ENCODE measurements around the gene TBC1D23. TPM values are rescaled to one million over a fixed set of nuclear protein-coding genes. Genes with fewer than 3 reads are reported as not detected.

The TBC1D23 gene
- total and polyA plus RNA-seq, 2 experiments from 2014 or later = 22.4 to 34.4 TPM

DNA sequence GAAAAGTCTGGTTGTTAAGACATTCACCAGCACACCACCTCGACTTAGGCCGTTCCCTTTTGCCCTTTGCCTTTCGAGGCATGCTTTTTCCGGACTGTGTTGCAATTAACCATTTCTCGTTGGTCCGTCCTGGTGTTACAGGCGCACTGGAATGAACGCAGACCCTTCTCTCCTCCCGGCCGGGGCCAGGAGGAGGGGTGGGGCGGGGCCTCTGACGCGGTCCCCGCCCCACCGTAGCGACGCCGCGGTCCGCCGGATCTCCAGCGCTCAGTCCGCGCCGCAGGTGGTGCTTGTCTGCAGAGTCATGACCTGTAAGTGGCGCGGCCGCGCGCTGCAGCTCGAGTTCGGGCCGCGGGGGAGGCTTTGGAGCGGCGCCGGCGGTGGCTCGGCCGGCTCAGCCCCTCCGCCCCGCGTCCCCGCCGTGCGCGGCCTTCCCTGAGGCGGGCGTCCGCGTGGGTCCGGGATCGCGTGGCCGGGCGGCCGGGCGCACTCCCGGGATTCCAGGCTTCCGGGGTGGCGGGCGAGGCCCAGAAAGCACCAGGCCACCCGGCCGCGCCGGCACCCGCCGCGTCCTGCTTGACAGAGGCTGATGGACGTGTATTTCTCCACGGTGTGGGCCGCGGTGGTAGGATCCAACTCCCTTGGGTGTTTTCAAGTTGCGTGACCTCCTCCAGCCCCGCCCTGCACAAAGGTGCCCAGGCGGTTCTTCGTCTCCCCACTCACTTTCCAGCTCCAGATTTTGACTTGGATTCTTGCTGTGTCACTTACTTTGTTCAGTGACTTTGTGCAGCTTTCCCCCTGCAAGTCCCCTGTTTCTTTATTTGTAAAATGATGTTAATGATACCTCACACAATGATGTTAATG, 73.9 kb downstream of the TBC1D23 start, which contains the start of gene NIT2:
TSS of gene NIT2 (plus strand) at position 270 of the 864 bp plus-strand sequence. CDS start at position 305, 35 bp downstream.
- H3K4me2 ChIP-seq = peak within 1 kb of the TSS; percentile 99
- peak; percentile 97 for DNase-seq (ENCODE audit: low spot score)
- H4K20me1 ChIP-seq (replicated peaks; ENCODE audit: insufficient read depth) = no peaks in the 10 kb centered on the region
- H3K9me2 ChIP-seq (ENCODE audit: insufficient read depth) = no peaks in the 10 kb centered on the region
- H3K4me1 ChIP-seq (ENCODE audit: insufficient read depth) = peaks cover 5% of the 10 kb centered on the region; the same call in 1 of the 2 replicates
- Mint-ChIP-seq H3K4me1 (peaks cover 13% of the 10 kb centered on the region), H3K9me3 (no peaks in the 10 kb centered on the region), H3K27me3 (ENCODE audit: insufficient read depth, low read depth, poor library complexity) (peaks cover 4% of the 10 kb centered on the region), H3K4me3 (peak within 1 kb of the TSS; percentile 88), H3K27ac (peak within 1 kb of the TSS; percentile 97), H3K36me3 (ENCODE audit: low read depth) (no peaks in the 10 kb centered on the region; the same call in 2 of the 3 replicates)
- H3K27me3 ChIP-seq (ENCODE audit: insufficient read depth) = peaks cover 9% of the 10 kb centered on the region
- peak within 1 kb of the TSS; percentile 100 for H2AFZ ChIP-seq
- no peaks in the 10 kb centered on the region; the same call in 1 of the 2 replicates for H3K36me3 ChIP-seq (ENCODE audit: insufficient read depth)
- ATAC-seq = peak; percentile 92
- 0 out of 2 replicates have a peak, but pooled peaks cover 2% of the 10 kb centered on the region for H3F3A ChIP-seq (replicated peaks; ENCODE audit: low read depth)
- H3K4me3 ChIP-seq = peak within 1 kb of the TSS; percentile 85
- H3K79me2 ChIP-seq (replicated peaks; ENCODE audit: insufficient read depth) = no peaks in the 10 kb centered on the region
- peak within 1 kb of the TSS; percentile 91; the same call in 1 of the 2 replicates for H3K27ac ChIP-seq (ENCODE audit: low read depth)
- peak; percentile 81 for TF ChIP-seq CREB1 (CRISPR knock-in tag; IDR thresholded peaks at IDR 0.05; ENCODE audit: low read depth)
- 0 out of 2 replicates have a peak, but pooled peaks have one; percentile 0 for TF ChIP-seq ZNF331 (CRISPR knock-in tag; IDR thresholded peaks at IDR 0.05; ENCODE audit: low read depth)
- peak; percentile 86 for TF ChIP-seq POLR2AphosphoS5 (IDR thresholded peaks at IDR 0.05; ENCODE audit: low read depth)
- TF ChIP-seq, protein P1, sequence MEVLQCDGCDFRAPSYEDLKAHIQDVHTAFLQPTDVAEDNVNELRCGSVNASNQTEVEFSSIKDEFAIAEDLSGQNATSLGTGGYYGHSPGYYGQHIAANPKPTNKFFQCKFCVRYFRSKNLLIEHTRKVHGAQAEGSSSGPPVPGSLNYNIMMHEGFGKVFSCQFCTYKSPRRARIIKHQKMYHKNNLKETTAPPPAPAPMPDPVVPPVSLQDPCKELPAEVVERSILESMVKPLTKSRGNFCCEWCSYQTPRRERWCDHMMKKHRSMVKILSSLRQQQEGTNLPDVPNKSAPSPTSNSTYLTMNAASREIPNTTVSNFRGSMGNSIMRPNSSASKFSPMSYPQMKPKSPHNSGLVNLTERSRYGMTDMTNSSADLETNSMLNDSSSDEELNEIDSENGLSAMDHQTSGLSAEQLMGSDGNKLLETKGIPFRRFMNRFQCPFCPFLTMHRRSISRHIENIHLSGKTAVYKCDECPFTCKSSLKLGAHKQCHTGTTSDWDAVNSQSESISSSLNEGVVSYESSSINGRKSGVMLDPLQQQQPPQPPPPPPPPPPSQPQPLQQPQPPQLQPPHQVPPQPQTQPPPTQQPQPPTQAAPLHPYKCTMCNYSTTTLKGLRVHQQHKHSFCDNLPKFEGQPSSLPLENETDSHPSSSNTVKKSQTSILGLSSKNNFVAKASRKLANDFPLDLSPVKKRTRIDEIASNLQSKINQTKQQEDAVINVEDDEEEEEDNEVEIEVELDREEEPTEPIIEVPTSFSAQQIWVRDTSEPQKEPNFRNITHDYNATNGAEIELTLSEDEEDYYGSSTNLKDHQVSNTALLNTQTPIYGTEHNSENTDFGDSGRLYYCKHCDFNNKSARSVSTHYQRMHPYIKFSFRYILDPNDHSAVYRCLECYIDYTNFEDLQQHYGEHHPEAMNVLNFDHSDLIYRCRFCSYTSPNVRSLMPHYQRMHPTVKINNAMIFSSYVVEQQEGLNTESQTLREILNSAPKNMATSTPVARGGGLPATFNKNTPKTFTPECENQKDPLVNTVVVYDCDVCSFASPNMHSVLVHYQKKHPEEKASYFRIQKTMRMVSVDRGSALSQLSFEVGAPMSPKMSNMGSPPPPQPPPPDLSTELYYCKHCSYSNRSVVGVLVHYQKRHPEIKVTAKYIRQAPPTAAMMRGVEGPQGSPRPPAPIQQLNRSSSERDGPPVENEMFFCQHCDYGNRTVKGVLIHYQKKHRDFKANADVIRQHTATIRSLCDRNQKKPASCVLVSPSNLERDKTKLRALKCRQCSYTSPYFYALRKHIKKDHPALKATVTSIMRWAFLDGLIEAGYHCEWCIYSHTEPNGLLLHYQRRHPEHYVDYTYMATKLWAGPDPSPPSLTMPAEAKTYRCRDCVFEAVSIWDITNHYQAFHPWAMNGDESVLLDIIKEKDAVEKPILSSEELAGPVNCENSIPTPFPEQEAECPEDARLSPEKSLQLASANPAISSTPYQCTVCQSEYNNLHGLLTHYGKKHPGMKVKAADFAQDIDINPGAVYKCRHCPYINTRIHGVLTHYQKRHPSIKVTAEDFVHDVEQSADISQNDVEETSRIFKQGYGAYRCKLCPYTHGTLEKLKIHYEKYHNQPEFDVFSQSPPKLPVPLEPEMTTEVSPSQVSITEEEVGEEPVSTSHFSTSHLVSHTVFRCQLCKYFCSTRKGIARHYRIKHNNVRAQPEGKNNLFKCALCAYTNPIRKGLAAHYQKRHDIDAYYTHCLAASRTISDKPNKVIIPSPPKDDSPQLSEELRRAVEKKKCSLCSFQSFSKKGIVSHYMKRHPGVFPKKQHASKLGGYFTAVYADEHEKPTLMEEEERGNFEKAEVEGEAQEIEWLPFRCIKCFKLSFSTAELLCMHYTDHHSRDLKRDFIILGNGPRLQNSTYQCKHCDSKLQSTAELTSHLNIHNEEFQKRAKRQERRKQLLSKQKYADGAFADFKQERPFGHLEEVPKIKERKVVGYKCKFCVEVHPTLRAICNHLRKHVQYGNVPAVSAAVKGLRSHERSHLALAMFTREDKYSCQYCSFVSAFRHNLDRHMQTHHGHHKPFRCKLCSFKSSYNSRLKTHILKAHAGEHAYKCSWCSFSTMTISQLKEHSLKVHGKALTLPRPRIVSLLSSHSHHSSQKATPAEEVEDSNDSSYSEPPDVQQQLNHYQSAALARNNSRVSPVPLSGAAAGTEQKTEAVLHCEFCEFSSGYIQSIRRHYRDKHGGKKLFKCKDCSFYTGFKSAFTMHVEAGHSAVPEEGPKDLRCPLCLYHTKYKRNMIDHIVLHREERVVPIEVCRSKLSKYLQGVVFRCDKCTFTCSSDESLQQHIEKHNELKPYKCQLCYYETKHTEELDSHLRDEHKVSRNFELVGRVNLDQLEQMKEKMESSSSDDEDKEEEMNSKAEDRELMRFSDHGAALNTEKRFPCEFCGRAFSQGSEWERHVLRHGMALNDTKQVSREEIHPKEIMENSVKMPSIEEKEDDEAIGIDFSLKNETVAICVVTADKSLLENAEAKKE (CRISPR knock-in tag; IDR thresholded peaks at IDR 0.05) = no peak

Data from GM23338 (cell line).